ENCODE measurements around the gene NBL1.

NBL1 gene
- total RNA-seq, result 12.9 to 38.4 (median 16.0) reads per million in 9 experiments

DNA sequence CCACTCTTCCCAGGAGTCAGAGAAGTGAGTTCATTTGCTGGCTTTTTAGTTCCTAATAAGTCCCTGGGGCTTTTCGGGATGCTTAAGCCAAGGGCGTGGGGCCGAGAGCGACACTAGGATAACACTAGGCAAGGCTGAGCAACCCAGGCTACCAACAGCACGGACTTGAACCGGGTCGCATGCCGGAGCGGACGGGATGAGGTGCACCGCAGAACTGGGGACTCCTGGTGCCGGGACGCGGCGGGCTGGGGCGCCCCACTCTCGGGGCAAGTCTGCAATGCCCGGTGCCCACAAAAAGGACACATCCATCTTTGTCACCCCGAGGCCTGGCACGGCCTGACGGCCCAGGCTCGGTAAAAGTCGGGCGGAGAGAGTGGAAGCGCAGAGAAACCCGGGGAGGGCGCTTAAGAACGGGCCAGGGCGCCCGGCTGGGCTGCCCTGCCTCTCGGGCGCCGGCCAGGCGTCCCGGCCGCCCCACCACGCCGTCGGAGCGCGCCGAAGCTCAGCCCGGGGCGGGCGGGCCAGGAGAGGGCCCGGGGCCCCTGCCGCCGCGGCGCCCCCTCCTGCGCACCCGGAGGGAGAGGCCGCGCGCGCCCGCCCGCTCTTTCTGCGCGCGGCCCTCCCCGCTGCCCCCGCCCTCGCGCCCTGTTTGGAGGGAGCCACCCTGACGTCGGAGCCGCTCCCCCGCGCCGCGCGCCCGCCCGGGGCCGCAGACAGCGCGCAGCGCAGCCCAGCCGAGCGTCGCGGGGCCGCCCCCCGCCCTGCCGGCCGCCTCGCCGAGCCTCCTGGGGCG lies at the start of gene NBL1:
NBL1 (plus strand) TSS at position 710 of the 793 bp plus-strand sequence. CDS start 10,720 bp downstream, outside the sequence.
- no peaks in the 10 kb centered on the region for H3K9me3 Mint-ChIP-seq
- DNase-seq, result peak; percentile 63 to 70 (median 64)
- H3K27ac Mint-ChIP-seq, result peak within 1 kb of the TSS; percentile 82 to 96
- peaks cover 11 to 14% of the 10 kb centered on the region in 2 donors for H3K4me1 Mint-ChIP-seq (ENCODE audit: low read depth in 2 of 2)
- peak; percentile 88 for ATAC-seq (replicated peaks)
- H3K4me3 Mint-ChIP-seq, result peak within 1 kb of the TSS; percentile 87 to 99
- peaks cover 23 to 67% of the 10 kb centered on the region in 2 donors for H3K27me3 Mint-ChIP-seq
- peaks cover 18% of the 10 kb centered on the region for H3K36me3 Mint-ChIP-seq (ENCODE audit: insufficient read depth)

DNA sequence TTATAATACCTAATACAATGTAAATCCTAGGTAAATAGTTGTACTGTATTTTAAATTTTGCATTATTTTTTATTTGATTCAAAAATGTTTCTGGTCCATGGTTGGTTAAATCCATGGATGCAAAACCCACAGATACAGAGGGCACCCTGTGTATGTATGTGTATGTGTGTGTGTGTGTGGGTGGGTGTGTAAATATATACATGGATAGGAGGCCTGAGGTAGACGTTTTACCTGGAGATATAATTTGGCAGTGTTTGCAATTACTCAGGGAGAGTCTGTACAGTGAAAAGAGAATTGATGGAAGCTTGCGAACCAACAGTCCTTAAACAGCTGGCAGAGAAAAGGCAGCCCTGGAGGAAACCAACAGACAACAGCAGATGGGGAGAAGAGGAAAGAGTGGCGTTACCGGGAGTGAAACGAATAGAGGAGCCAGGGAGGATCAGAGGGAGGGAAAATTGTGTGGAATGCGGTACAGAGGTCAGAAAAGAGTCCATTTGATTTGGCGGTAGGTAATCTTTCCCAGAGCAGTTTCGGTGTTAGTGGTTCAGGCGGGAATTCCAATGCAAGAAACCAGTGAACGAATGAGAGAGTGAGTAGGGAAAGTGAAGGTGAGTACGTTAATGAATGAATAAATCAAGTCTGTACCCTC lies 47.9 kb upstream of the NBL1 start:
- H3K9me3 Mint-ChIP-seq, result no peaks in the 10 kb centered on the region
- H3K4me1 Mint-ChIP-seq (ENCODE audit: low read depth in 2 of 2), result peaks cover 29 to 36% of the 10 kb centered on the region in 2 donors
- H3K36me3 Mint-ChIP-seq (ENCODE audit: insufficient read depth), result peaks cover 27% of the 10 kb centered on the region
- peak overlapping the region; percentile 93 to 95 for H3K4me3 Mint-ChIP-seq
- no peak for ATAC-seq (replicated peaks)
- DNase-seq, result no peak
- H3K27me3 Mint-ChIP-seq, result no peaks in the 10 kb centered on the region
- peak overlapping the region; percentile 100 for H3K27ac Mint-ChIP-seq

GRCh38 chr1:19596714-19597495 lies 47.2 kb upstream of the NBL1 start:
- H3K27me3 Mint-ChIP-seq, result no peaks in the 10 kb centered on the region
- H3K36me3 Mint-ChIP-seq (ENCODE audit: insufficient read depth), result peaks cover 27% of the 10 kb centered on the region
- peak; percentile 96 to 97 (median 97) for DNase-seq
- peak; percentile 78 for ATAC-seq (replicated peaks)
- H3K4me1 Mint-ChIP-seq (ENCODE audit: low read depth in 2 of 2), result peaks cover 32 to 40% of the 10 kb centered on the region in 2 donors
- no peaks in the 10 kb centered on the region for H3K9me3 Mint-ChIP-seq
- H3K4me3 Mint-ChIP-seq, result peak overlapping the region; percentile 93 to 95
- H3K27ac Mint-ChIP-seq, result peak overlapping the region; percentile 100

GRCh38 chr1:19597496-19598309 lies 46.4 kb upstream of the NBL1 start:
- peak; percentile 36 for ATAC-seq (replicated peaks)
- H3K27ac Mint-ChIP-seq, result peak overlapping the region; percentile 100

DNA sequence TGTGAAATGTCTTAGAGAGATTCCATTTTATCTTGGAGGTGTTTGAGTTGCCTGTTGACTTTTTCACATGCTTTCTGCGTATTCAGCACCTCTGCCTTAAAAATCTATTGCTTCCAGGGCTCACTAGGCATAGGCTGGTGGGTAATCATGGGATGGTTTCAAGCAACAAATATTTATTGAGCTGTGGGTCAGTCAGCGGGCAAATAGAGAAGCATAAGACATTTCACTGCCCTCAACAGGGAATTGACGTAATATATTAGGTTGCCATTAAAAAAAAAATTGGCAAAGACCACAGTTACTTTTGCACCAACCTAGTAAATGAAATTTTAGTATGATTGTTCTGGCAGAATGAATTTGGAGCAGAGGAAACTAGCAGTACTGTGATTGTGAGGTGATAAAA lies 44.3 kb upstream of the NBL1 start:
- H3K9me3 Mint-ChIP-seq, result no peaks in the 10 kb centered on the region
- ATAC-seq (replicated peaks) (no peak), DNase-seq (no peak)
- H3K27me3 Mint-ChIP-seq, result no peaks in the 10 kb centered on the region
- H3K4me3 Mint-ChIP-seq, result peak overlapping the region; percentile 1 to 38
- peak overlapping the region; percentile 56 to 90 for H3K27ac Mint-ChIP-seq
- peaks cover 33 to 53% of the 10 kb centered on the region in 2 donors for H3K4me1 Mint-ChIP-seq (ENCODE audit: low read depth in 2 of 2)
- H3K36me3 Mint-ChIP-seq (ENCODE audit: insufficient read depth), result peaks cover 37% of the 10 kb centered on the region

More at GRCh38 chr1:19597496-19598309, 46.4 kb upstream of the NBL1 start:
- H3K27me3 Mint-ChIP-seq, result no peaks in the 10 kb centered on the region
- H3K9me3 Mint-ChIP-seq, result no peaks in the 10 kb centered on the region
- H3K36me3 Mint-ChIP-seq (ENCODE audit: insufficient read depth), result peaks cover 32% of the 10 kb centered on the region
- peaks cover 33 to 48% of the 10 kb centered on the region in 2 donors for H3K4me1 Mint-ChIP-seq (ENCODE audit: low read depth in 2 of 2)
- peak overlapping the region; percentile 93 to 95 for H3K4me3 Mint-ChIP-seq
- peak in 2 of 3 experiments; percentile 72 to 73 for DNase-seq

DNA sequence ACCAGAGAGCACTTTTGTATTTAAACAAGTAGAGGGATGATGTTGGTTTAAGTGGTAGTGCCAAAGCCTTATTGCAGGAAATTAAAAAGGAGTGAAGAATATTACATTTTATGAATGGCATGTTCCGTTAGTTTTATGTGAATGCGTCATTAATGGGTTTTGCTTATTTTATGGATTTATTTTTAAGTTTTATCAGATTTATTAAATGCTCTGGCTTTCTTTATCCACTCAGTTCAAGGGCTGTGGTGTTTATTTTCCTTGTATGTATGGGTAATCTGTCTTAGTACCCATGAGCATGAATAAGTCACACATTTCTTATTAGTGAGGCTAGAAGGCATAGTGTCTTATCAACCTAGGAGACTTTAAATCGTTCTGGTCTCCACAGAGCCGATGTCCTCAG lies 41.6 kb upstream of the NBL1 start:
- Mint-ChIP-seq H3K27me3 (no peaks in the 10 kb centered on the region), H3K4me1 (ENCODE audit: low read depth in 2 of 2) (peaks cover 42 to 66% of the 10 kb centered on the region in 2 donors), H3K36me3 (ENCODE audit: insufficient read depth) (peaks cover 28% of the 10 kb centered on the region), H3K4me3 (no peak overlapping the region), H3K9me3 (no peaks in the 10 kb centered on the region), H3K27ac (peak overlapping the region in 1 of 2 donors; percentile 78)
- no peak for DNase-seq
- ATAC-seq (replicated peaks), result no peak

- Mint-ChIP-seq H3K4me1 (ENCODE audit: low read depth in 2 of 2) (peaks cover 36 to 50% of the 10 kb centered on the region in 2 donors), H3K9me3 (no peaks in the 10 kb centered on the region), H3K36me3 (ENCODE audit: insufficient read depth) (peaks cover 21% of the 10 kb centered on the region), H3K4me3 (peak overlapping the region; percentile 49 to 53), H3K27ac (peak overlapping the region; percentile 70 to 78), H3K27me3 (no peaks in the 10 kb centered on the region)
- DNase-seq (no peak), ATAC-seq (replicated peaks) (peak; percentile 44)
These were observed 38.1 kb upstream of the NBL1 start for GRCh38 chr1:19605967-19606366.

DNA sequence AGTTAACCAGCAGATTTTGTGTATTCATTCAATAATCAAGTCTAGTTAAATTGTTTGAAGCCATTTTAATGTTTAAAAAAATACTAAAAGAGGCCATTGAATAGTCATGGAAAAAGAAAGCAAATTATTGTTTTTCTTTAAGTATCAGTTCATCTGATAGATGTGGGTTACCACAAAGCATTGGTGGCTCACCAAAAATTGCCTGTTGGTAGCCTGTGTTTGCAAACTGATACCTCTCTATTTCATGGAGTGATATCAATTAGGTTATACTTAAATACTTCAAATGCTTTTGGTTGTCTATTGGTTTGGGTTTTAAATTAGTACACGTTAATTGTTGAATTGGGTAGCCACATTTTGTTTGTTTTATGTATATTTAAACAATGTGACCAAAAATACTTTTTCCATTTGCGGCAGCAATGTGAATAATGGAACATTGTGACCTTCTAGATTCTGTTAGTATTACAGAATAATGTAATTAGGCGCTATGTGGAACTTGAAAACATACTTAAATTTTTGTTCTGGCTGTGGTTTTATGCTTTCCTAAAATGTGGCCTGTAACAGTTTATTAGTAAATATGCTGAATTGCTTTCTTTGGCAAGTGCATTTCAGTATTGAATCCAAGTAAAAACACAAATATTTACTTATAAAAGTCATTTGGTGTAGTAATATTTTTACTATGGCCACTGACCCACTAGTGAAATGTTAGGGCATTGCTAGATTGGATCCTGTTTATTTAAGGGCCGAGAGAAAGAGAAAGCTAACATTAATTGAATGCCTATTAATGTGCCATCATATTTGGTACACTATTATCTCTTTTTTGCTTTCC lies 37.1 kb upstream of the NBL1 start:
- Mint-ChIP-seq H3K9me3 (no peaks in the 10 kb centered on the region), H3K36me3 (ENCODE audit: insufficient read depth) (peaks cover 21% of the 10 kb centered on the region)
- peak; percentile 38 to 62 (median 53) for DNase-seq

GRCh38 chr1:19608232-19608631 lies 35.9 kb upstream of the NBL1 start:
- peaks cover 37 to 42% of the 10 kb centered on the region in 2 donors for H3K4me1 Mint-ChIP-seq (ENCODE audit: low read depth in 2 of 2)
- DNase-seq (no peak), ATAC-seq (replicated peaks) (no peak)
- peaks cover 13% of the 10 kb centered on the region for H3K36me3 Mint-ChIP-seq (ENCODE audit: insufficient read depth)
- no peaks in the 10 kb centered on the region for H3K9me3 Mint-ChIP-seq
- peak overlapping the region in 1 of 2 donors; percentile 33 for H3K27ac Mint-ChIP-seq
- no peak overlapping the region for H3K4me3 Mint-ChIP-seq
- H3K27me3 Mint-ChIP-seq, result no peaks in the 10 kb centered on the region

More for the DNA sequence above, 37.1 kb upstream of the NBL1 start:
- H3K27ac Mint-ChIP-seq, result peak overlapping the region; percentile 70 to 78
- peaks cover 32 to 45% of the 10 kb centered on the region in 2 donors for H3K4me1 Mint-ChIP-seq (ENCODE audit: low read depth in 2 of 2)
- peak; percentile 95 for ATAC-seq (replicated peaks)
- H3K4me3 Mint-ChIP-seq, result peak overlapping the region; percentile 49 to 53
- H3K27me3 Mint-ChIP-seq, result no peaks in the 10 kb centered on the region

GRCh38 chr1:19610282-19610981 lies 33.7 kb upstream of the NBL1 start:
- no peak overlapping the region for H3K27ac Mint-ChIP-seq
- no peak overlapping the region for H3K4me3 Mint-ChIP-seq
- H3K4me1 Mint-ChIP-seq (ENCODE audit: low read depth in 2 of 2), result peaks cover 37 to 41% of the 10 kb centered on the region in 2 donors

GRCh38 chr1:19612530-19612929 lies 31.6 kb upstream of the NBL1 start:
- Mint-ChIP-seq H3K9me3 (no peaks in the 10 kb centered on the region), H3K27me3 (no peaks in the 10 kb centered on the region), H3K4me3 (no peak overlapping the region), H3K36me3 (ENCODE audit: insufficient read depth) (peaks cover 18% of the 10 kb centered on the region), H3K4me1 (ENCODE audit: low read depth in 2 of 2) (peaks cover 20 to 24% of the 10 kb centered on the region in 2 donors), H3K27ac (peak overlapping the region; percentile 19 to 69)
- DNase-seq (no peak), ATAC-seq (replicated peaks) (no peak)

More at GRCh38 chr1:19610282-19610981, 33.7 kb upstream of the NBL1 start:
- H3K27me3 Mint-ChIP-seq, result no peaks in the 10 kb centered on the region
- H3K9me3 Mint-ChIP-seq, result no peaks in the 10 kb centered on the region
- ATAC-seq (replicated peaks) (no peak), DNase-seq (no peak)
- H3K36me3 Mint-ChIP-seq (ENCODE audit: insufficient read depth), result peaks cover 17% of the 10 kb centered on the region
